Heart left ventricle (tissue), 13 donors: ENCODE data around the gene WASF1.

Experiments
- CTCF ChIP-seq, 12 donors: fragments of 200-600 bp; sonication (generic) in 4 of 12; IDR thresholded peaks; one replicate each; pipeline versions ENCODE4 v1.5.0 to v1.8.0; 2018 to 2022; ENCODE audit warnings: antibody characterized with exemption in 12 of 12, mild to moderate bottlenecking in 5 of 12
- POLR2A ChIP-seq, 2 donors: fragments of 450-650 bp; IDR thresholded peaks; one replicate each; pipeline ENCODE4 v1.6.1; 2017; ENCODE audit warnings: antibody characterized with exemption in 2 of 2, mild to moderate bottlenecking in 2 of 2, moderate library complexity in 2 of 2
- donor health status: ischemic (EF 13 %, LVEDD 7.1; RV severe dilation, severe dysfunction).
- donor health status: DM: no; HTN: yes; CAD: no.
- donor health status: DM: no; HTN: no; CAD: no.
- donor health status: ischemic (EF 25% LVEDD 6.9; RV normal size, moderate dysfunction).
- donor health status: ischemic (EF 25% LVEDD 5.7; RV mildly dilated, moderate dysfunction).
- donor health status: ischemic (EF 35%, LVEDD 5.7; RV mildly dilated, moderate dysfunction).
- donor health status: nonischemic (EF 11% LVEDD 7.7; RV severe dilation, severe dysfunction).
- donor health status: DM: yes; HTN: yes; CAD: no.
- donor health status: PGD.
- donor health status: ischemic (EF 29% LVEDD 5.4; RV normal size, mild dysfunction).
- donor health status: nonischemic (EF 23%, LVEDD 6.1; RV moderate dilation, normal function).

DNA sequence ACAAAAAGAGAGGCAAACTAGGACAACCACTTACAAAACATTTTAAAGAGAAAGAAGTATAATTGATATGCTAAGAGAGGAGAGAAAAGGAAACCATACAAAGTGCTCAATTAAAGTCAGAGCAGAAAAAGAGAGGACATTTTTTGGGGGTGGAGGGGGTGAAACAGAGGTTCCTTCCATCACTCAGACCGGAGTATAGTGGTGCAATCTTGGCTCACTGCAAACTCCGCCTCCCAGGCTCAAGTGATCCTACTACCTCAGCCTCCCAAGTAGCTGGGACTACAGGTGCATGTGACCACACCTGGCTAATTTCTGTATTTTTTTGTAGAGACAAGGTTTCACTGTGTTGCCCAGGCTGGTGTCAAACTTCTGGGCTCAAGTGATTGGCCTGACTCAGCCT lies 9.4 kb downstream of the WASF1 start:
- TF ChIP-seq CTCF (IDR thresholded peaks at IDR 0.05) (no peak), POLR2A (IDR thresholded peaks at IDR 0.05) (no peak)
